GM12872 (cell line): ENCODE data around the gene NRXN2.

Experiments used
- CTCF ChIP-seq: IDR thresholded peaks from 3 replicates; pipeline ENCODE4 v1.5.1; 2011; ENCODE audit warnings: low read depth, mild to moderate bottlenecking, low read length, moderate library complexity; ENCODE audit not compliant: insufficient read depth

The NRXN2 gene

GRCh38 chr11:64744544-64745188 lies 21.7 kb upstream of the NRXN2 start:
- no peak for TF ChIP-seq CTCF

DNA sequence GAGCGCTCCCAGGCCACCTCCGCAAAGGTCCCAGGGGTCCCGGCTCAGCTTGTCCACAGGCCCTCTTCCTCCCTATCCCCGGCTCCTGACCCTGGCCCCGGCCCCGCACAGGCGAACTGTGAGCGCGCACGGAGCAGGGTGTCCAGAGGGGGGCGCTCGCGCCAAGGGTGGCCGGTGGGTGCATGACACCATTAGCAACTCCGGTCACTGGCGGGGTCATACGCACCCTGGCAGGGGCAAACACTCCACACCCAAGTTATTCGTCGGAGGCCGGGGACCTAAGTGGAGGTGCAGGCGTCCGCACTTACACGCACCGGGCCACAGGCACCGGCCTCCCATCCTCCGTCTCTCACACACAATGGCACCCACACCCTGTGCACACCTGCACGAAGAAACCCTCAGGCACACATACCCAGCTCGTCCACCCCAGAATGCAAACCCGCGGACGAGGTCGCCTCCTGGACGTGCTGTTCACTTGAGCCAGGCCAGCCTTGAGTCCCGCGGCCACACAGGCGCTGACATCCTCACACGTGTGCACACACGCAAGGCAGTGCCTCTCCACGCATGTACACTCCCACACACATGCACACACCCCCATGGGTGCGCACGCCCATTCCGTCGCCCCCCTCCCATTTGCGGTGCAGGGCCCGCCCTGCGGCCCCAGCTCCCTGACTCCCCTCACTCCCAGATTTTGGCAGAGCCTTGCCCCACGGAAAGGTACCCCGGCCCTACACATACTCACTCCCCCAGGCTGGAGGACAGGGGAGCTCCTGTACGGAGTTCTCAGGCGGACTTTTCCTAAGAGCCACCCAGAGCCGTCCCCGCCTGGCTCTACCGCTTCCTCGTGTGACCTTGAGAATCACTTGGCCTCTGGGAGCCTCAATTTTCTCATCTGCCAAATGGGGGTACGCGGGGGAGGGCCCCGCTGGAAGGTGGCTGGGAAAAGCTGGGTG lies 20.9 kb upstream of the NRXN2 start, which contains the start of gene RASGRP2:
RASGRP2 (minus strand) TSS at position 552 of the 953 bp plus-strand sequence. CDS start 1,276 bp downstream, outside the sequence.
- TF ChIP-seq CTCF, result peak; percentile 80

- TF ChIP-seq CTCF, result peak; percentile 87
Observed at GRCh38 chr11:64742889-64743590, 20.0 kb upstream of the NRXN2 start.

GRCh38 chr11:64742087-64742888 lies 19.3 kb upstream of the NRXN2 start:
- no peak for TF ChIP-seq CTCF

DNA sequence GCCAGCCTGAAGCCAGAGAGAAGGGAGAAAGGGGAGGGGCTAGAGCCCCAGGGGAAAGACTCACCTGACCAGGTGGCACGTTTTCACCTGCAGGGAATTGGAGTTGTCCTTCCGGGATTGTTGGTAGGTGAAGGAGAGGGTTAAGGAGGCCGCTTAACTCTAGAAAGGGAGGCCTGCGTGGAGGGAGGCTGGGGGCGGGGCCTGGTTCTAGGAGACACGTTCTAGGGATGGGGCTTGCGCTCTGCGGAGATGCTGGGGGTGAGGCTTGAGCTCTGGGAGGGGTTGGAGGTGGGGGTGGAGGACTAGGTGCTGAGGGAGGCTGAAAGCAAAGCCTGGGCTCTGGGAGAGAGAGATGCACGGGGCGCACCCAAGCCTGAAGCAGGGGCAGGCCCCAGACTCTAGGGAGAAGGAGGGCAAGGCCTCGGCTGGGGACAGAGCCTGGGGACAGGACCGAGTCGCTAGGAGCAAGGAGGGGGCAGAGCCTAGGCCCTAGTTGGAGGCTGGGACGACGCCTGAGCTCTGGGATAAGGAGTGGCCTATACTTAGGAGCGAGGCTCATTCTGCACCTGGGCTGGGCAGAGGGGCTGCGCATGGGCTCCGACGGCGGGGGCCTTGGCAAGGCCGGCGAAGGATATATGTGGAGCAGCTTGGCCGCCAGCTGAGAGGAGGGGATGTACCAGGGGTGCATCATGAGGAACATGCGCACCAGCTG lies 18.5 kb upstream of the NRXN2 start:
- TF ChIP-seq CTCF, result no peak

DNA sequence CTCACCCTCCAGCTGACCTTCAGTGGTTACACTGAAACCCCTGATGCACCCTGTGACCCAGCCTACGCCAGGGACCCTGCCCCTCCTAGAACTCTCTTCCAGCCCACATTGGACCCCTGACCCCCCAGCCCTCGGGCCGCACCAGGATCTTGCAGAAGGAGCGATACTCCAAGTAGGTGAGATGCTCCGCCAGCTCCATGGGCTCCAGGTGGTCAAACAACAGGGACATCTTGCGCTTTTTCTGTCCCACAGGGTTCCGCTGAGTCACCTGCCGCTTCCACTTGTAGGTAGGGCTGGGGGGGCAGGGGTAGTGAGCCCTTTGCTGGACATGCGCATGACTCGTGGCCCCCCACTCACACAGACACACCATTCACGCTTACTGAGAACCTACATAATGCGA lies 16.9 kb upstream of the NRXN2 start:
- TF ChIP-seq CTCF, result no peak
